AG04450 (cell line): ENCODE results near the gene MBD6. TPM values are rescaled to one million over a fixed set of nuclear protein-coding genes. Genes with fewer than 3 reads are reported as not detected.

Experiments
- CTCF ChIA-PET: fragments of 300-600, 350-600 bp; formaldehyde crosslinking; extraction: SDS; loops from one replicate; lab custom pipeline; 2022; ENCODE audit warnings: antibody characterized with exemption, inconsistent platforms; lab: Charles Lee
- POLR2A ChIA-PET: fragments of 350-600 bp; formaldehyde crosslinking; extraction: SDS; loops from one replicate; lab custom pipeline; 2021; ENCODE audit warnings: antibody characterized with exemption, inconsistent platforms; lab: Yijun Ruan, JAX
- DNase-seq: peaks from one replicate; pipeline ENCODE4 v3.0.0-alpha.2; 2011; ENCODE audit warnings: low read depth, low spot score
- H3K27ac ChIP-seq: one replicate; pipeline ENCODE4 v1.5.1; 2012; ENCODE audit warnings: low read depth, low read length, control low read depth
- H3K27me3 ChIP-seq: one replicate; pipeline ENCODE4 v1.6.0; 2012; ENCODE audit warnings: low read length; ENCODE audit not compliant: control insufficient read depth, insufficient read depth
- H3K4me3 ChIP-seq: 2 replicates; pipeline ENCODE4 v1.5.1; 2011; ENCODE audit warnings: mild to moderate bottlenecking, low read depth, low read length, control low read depth
- H3K9me3 ChIP-seq: 2 replicates; pipeline ENCODE4 v1.5.1; 2012; ENCODE audit warnings: low read length; ENCODE audit not compliant: control insufficient read depth, insufficient read depth
- CTCF ChIP-seq: IDR thresholded peaks from 2 replicates; pipeline ENCODE4 v1.5.1; 2011; ENCODE audit warnings: low read depth, low read length, control low read depth, inconsistent platforms
- polyA plus RNA-seq: library from polyadenylated mRNA; depleted of rRNA; stranded (reverse); fragments of >200 nt; gene quantifications from 2 replicates; pipeline ENCODE4 v1.2.3, GENCODE V29; 2011

The MBD6 gene
- polyA plus RNA-seq, 1 experiment: 3.3 TPM

- no peak for TF ChIP-seq CTCF
- no peak overlapping the region for H3K4me3 ChIP-seq
- H3K27me3 ChIP-seq: no peaks in the 10 kb centered on the region
- POLR2A ChIA-PET: no interaction called here
- H3K9me3 ChIP-seq: no peaks in the 10 kb centered on the region; the same call in 1 of the 2 replicates
- no peak overlapping the region for H3K27ac ChIP-seq
- DNase-seq: no peak
- CTCF ChIA-PET: interaction anchor here (1.0 kb wide), 1 partner anchor 38 kb away, joined by 4 read pairs; no protein-coding TSS in a partner anchor
Measured at GRCh38 chr12:57496822-57497221, 25.8 kb upstream of the MBD6 start.

- Histone ChIP-seq H3K27me3 (no peaks in the 10 kb centered on the region), H3K27ac (no peak overlapping the region), H3K4me3 (no peak overlapping the region), H3K9me3 (no peaks in the 10 kb centered on the region; the same call in 1 of the 2 replicates)
- no peak for DNase-seq
- CTCF ChIA-PET: interaction anchor here (1.0 kb wide), 1 partner anchor 39 kb away, joined by 4 read pairs; no protein-coding TSS in a partner anchor
- POLR2A ChIA-PET: no interaction called here
- TF ChIP-seq CTCF: no peak
Measured at GRCh38 chr12:57497223-57498131, 25.1 kb upstream of the MBD6 start.

GRCh38 chr12:57498132-57498502, 24.5 kb upstream of the MBD6 start:
- no peaks in the 10 kb centered on the region; the same call in 1 of the 2 replicates for H3K9me3 ChIP-seq
- DNase-seq: no peak
- ChIA-PET POLR2A (no interaction called here), CTCF (no interaction called here)
- H3K27ac ChIP-seq: no peak overlapping the region
- H3K4me3 ChIP-seq: no peak overlapping the region
- 0 out of 2 replicates have a peak, but pooled peaks have one; percentile 8 for TF ChIP-seq CTCF
- no peaks in the 10 kb centered on the region for H3K27me3 ChIP-seq

DNA sequence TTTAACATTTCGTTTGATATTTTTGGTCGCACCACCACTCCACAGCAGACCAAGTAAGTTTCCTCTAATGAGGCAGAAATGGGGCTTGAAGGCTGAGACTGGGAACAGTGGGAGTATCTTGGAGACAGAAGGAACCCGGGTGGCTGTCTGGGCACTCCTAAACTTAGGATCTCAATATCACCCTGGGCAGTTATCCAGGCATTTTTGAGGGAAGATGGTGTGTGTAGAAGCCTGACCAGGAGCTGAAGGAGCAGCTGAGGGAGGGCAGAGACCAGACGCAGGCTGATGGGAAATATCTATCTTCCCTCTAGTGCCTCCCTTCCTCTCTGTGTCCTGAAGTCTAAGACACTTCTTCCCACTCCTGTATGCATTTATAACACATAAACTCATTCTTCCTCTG, 24.1 kb upstream of the MBD6 start:
- CTCF ChIA-PET: no interaction called here
- no peak for DNase-seq
- POLR2A ChIA-PET: no interaction called here

More for the DNA sequence above, 24.1 kb upstream of the MBD6 start:
- Histone ChIP-seq H3K4me3 (no peak overlapping the region), H3K27me3 (no peaks in the 10 kb centered on the region), H3K27ac (no peak overlapping the region), H3K9me3 (no peaks in the 10 kb centered on the region; the same call in 1 of the 2 replicates)
- no peak for TF ChIP-seq CTCF
